NCI-H128 (cell line): ENCODE results near the gene NKAIN4.

Experiments used
- DNase-seq: peaks from one replicate; lab custom pipeline; 2025; ENCODE audit not compliant: unreplicated experiment; lab: John Stamatoyannopoulos, UW

NKAIN4 gene

DNA sequence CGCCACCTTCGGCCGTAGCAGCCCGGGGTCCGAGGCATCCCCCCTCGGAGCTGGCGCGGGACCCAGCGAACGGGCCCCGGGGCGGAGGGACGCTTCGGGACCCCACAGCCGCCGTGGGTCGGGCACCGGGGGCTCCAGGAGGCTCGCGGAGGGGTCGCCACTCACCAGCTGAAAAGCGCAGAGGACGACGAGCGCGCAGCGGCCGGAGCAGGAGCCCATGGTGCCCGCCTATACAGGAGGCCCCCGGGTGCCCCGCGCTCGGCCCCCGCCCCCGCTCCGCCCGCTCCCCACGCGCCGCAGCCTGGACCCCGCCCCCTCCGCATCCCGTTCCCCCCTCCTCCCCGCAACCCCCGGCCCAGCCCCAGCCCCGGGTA, at the start of gene NKAIN4:
Gene NKAIN4, minus strand, starts transcription at position 232 of the 374 bp plus-strand sequence. Its CDS starts 13 bp downstream, at position 219.
- no peak for DNase-seq

- DNase-seq, result no peak
Measured at GRCh38 chr20:63303095-63303666, 48.9 kb upstream of the NKAIN4 start.

DNA sequence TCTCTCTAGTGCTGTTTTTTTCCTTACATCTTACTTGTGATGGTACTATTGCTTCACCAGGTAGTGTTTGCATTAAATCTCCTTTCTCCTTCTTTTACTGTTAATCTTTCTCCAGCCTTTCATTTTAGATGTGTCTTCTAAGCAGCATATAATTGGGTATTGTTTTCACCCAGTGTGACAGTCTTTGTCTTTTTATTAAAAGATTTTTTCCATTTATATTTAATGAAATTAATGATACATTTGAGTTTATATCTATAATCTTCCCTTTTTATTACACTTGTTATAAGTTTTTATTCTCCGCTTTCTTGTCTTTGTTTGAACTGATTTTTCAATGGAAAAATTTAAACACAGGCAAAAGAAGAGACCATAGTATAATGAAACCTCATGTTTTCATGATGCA, 47.4 kb upstream of the NKAIN4 start:
- DNase-seq, result no peak

DNA sequence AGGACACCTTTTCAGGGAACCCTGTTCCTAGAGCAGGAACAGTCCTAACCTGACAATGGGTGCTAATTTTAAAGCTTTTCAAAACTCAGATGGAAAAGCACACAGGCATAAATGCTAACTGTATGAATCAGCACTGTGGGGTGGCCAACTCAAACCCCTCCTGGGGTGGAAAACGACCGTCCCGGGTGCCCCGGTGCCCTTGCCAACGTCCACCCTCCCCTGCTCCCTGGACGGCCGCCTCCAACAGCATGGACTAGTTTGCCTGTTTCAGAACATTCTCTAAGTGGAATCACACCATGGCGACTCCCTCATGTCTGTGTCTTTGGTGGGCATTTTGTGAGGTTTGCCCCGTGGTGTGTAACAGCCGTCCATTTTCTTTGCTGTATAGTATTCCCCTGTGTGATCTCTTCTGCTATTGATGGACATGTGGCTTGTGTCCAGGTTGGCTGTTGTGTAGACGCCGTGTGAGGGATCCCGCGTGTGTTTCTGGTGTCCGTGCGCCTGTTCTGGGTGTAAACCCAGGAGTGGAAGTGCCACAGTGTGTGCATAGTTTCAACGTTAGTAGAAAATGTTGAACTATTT, 44.6 kb upstream of the NKAIN4 start:
- no peak for DNase-seq

GRCh38 chr20:63297796-63298572, 43.7 kb upstream of the NKAIN4 start:
- no peak for DNase-seq

DNA sequence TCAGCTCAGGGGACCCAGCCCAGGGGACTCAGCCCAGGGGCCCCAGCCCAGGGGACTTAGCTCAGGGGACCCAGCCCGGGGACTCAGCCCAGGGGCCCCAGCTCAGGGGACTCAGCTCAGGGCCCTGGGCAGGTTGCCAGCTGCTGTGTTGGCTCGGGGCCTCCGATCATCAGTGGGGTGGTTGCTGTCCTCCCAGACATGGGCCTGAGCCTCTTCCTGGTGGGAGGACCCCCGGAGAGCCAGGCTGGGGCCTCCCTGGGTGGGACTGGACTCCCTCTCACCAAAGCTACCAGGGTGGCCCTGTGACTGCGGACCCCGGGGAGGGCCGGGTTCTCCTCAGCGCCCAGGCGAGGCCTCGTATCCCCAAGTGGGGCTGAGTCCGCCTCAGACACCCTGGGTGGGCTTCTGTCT, 43.1 kb upstream of the NKAIN4 start:
- DNase-seq, result no peak

- no peak for DNase-seq
Measured at GRCh38 chr20:63296531-63297299, 42.5 kb upstream of the NKAIN4 start.

GRCh38 chr20:63295846-63296245, 41.6 kb upstream of the NKAIN4 start:
- DNase-seq, result no peak

GRCh38 chr20:63295422-63295821, 41.2 kb upstream of the NKAIN4 start:
- DNase-seq, result no peak

GRCh38 chr20:63295018-63295417, 40.8 kb upstream of the NKAIN4 start:
- DNase-seq, result no peak

- no peak for DNase-seq
Measured at GRCh38 chr20:63294536-63294900, 40.3 kb upstream of the NKAIN4 start.

- DNase-seq, result no peak
Measured at GRCh38 chr20:63293871-63294535, 39.7 kb upstream of the NKAIN4 start.

GRCh38 chr20:63293456-63293855, 39.2 kb upstream of the NKAIN4 start:
- DNase-seq, result no peak

DNA sequence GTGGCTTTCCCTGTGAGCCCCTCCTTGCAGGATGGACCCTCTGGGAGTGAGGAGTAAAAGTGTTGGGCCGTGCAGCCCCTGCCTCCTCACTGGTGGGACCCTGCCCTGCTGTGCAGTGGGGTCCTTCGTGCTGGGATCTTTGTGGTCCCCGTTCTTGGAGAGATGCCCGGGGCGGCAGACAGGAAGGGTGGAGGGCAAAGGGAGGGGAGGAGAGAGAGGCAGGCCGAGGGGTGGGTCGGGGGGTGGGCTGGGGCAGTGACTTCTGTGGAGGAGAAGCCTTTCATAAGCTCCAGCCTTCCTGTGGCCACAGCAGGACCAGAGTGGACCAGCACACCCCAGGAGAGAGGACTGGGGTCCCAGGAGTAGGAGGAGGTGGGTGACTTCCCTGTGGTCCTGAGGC, 38.6 kb upstream of the NKAIN4 start, which contains the start of gene COL20A1:
Gene COL20A1, plus strand, starts transcription at position 283 of the 400 bp plus-strand sequence. CDS start 1,922 bp downstream, outside the sequence.
- no peak for DNase-seq

DNA sequence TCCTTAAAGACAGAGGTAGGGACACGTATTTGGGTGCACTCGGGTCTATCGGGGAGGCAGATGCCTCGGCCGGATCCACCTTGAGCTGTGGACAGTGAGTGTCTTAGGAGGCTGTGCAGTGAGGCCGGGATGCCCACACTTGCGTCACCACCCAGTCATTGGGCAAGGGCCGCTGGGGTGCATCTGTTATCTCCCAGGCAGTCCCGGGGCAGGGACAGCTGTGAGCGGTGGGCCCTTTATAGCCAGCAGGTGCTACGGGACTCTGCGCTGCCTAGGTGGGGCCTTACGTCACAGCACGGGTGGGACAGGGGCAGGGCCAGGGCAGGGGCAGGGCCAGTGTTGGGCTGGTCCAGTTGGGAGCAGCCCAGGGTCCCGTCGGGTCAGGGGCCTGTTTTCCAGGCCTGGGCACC, 38.0 kb upstream of the NKAIN4 start:
- DNase-seq, result no peak

DNA sequence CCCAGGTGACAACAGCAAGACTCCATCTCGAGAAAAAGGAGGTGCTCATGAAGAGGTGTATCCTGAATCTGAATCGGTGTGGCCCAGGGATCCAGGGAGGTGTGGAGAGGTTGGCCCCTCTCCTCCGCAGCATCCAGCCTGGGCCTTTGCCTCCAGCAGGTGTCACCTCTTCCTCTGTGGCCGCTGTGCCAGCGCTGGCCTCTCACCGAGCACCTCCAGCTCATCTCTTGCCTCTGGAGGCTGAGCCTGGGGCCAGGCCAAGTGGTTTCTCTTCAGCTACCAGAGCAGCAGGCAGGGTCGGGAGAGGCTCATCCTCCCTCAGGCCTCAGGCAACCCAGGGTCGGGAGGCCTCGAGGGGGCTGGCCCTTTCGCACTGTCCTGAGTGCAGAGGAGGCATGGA, 37.5 kb upstream of the NKAIN4 start:
- no peak for DNase-seq

DNA sequence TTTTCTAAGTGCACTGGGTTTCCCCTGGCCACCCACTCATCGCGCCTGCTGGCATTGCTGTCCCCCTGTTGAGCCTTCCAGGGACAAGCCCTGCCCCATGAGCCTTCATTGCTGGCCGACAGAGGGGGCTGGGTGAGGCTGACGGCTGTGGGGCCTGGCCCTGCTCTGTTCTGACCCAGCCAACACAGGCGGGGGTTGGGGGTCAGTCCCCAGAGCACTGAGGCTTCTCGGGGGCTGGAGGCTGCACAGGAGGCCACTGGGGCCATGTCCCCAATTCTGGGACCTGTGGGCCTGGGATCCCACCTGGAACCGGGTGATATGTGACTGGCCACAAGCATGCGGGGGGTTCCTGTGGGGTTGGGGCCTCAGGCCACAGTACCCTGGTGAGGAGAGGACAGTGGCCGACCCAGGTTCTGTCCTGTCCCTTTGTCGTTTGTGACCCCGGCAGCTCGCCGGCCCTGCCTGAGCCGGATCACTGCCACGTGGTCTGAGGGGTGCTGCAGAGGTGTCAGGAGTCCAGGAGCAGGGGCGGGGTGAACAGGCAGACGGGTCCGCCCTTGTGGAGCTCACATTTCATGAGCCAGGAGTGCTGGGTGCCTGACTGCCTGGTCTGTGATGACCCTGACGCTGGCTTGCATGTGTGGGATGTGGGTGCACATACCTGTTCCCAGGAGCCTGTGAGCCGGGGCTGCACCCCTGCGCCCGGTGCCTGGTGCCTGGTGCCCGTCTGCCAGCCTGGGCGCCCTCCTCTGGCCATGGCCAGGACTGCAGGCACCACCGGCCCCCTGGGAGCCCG, 36.6 kb upstream of the NKAIN4 start:
- DNase-seq, result no peak

DNA sequence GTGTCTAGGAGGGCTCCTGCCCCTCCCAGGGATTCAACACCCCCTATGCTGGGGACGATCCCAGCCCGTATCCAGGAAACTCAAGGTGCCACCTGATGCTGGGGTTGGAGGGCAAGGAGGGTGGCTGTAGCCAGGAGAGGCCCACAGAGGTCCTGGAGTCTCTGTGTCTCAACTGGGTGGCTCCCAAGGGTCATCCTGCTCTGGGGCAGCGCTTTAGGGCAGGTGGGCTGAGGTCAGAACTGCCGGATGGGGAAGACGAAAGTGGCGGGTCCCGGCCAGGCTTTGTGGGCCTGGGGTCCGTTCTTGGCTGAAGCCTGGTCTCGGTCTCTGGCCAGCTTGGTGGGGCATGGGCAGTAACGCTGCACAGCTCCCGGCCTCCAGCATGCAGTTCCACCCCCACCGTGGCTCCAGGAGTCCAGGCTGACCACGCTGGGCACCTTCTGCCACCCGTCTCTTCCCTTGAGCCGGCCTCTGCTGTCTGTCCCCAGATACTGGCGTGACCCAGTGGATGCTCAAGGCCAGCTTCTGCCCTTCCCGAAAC, 35.9 kb upstream of the NKAIN4 start:
- no peak for DNase-seq

DNA sequence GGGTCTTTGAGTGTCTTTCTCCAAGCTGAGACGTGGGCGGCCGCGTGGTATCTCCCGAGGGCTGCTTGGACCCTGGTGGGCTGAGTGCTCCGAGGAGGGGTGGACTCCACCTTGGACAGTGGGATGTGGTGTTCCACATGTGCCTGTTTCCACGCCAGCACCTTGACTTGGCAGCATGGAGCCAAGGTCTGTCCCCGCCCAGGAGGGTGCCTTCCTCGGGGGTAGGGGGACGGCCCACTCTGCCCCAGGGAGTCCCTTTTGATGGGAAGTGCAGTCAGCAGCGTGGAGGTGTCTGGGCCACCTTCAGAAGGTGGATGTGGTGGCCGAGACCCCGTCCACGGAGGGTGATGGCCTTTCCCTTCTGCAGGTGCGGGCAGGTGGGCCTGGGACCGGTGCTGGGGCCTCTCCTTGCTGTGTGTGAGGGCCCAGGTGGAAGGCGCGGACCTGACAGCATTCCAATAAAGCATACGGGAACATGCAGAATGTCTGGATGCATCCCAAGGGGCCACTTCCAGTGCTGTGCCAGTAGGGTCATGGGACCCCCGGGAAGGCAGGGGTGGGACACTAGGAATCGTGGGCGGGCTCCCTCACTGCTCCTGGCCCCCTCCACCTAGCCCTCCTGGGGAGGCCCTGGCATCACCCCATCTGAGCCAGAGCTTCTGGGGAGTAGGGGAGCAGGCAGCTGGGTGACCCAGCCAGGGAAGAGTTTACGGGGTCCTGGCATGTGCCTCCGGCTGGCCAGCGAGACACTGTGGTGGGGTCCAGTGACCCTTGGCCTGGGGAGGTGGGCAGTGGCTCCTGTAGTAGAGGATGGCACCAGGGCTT, 35.3 kb upstream of the NKAIN4 start:
- DNase-seq, result no peak
